GM23338 (cell line): ENCODE data around the gene DYNC1LI2. TPM values are rescaled to one million over a fixed set of nuclear protein-coding genes. Genes with fewer than 3 reads are reported as not detected.

Experiments
- ATAC-seq: fragments of 200-7000 bp; cut with Tn5 transposase; 3 replicates; pipeline ENCODE4 v1.9.1; 2020
- DNase-seq: peaks from one replicate; pipeline ENCODE4 v3.0.0-alpha.2; 2015; ENCODE audit warnings: low spot score
- H2AFZ ChIP-seq: fragments of 200-600 bp; sonication (generic); 2 replicates; pipeline ENCODE4 v1.8.0; 2016; ENCODE audit warnings: antibody characterized with exemption, mild to moderate bottlenecking, moderate library complexity
- H3F3A ChIP-seq: fragments of 200-600 bp; sonication (generic); replicated peaks from 2 replicates; pipeline ENCODE4 v1.8.0; 2017; ENCODE audit warnings: antibody characterized with exemption, mixed run types, low read depth
- H3K27ac ChIP-seq: fragments of 200-600 bp; sonication (generic); 2 replicates; pipeline ENCODE4 v1.6.1; 2016; ENCODE audit warnings: low read depth
- H3K27me3 ChIP-seq: fragments of 200-600 bp; sonication (generic); 2 replicates; pipeline ENCODE4 v1.8.0; 2016; ENCODE audit warnings: mild to moderate bottlenecking, mixed run types, moderate library complexity; ENCODE audit not compliant: insufficient read depth
- H3K36me3 ChIP-seq: fragments of 200-600 bp; sonication (generic); 2 replicates; pipeline ENCODE4 v1.8.0; 2016; ENCODE audit warnings: mild to moderate bottlenecking; ENCODE audit not compliant: insufficient read depth
- H3K4me1 ChIP-seq: fragments of 200-600 bp; sonication (generic); 2 replicates; pipeline ENCODE4 v1.8.0; 2016; ENCODE audit warnings: mild to moderate bottlenecking, moderate library complexity; ENCODE audit not compliant: insufficient read depth
- H3K4me2 ChIP-seq: fragments of 200-600 bp; sonication (generic); 2 replicates; pipeline ENCODE4 v1.7.1; 2017; ENCODE audit warnings: mixed run types
- H3K4me3 ChIP-seq: fragments of 200-600 bp; sonication (generic); 2 replicates; pipeline ENCODE4 v1.6.1; 2016; ENCODE audit warnings: mixed run types
- H3K79me2 ChIP-seq: fragments of 200-600 bp; sonication (generic); replicated peaks from 2 replicates; pipeline ENCODE4 v1.8.0; 2017; ENCODE audit warnings: mild to moderate bottlenecking; ENCODE audit not compliant: insufficient read depth
- H3K9me2 ChIP-seq: fragments of 200-600 bp; sonication (generic); 2 replicates; pipeline ENCODE4 v1.8.0; 2017; ENCODE audit not compliant: insufficient read depth
- H4K20me1 ChIP-seq: fragments of 200-600 bp; sonication (generic); replicated peaks from 2 replicates; pipeline ENCODE4 v1.8.0; 2017; ENCODE audit warnings: mild to moderate bottlenecking; ENCODE audit not compliant: insufficient read depth
- H3K27ac Mint-ChIP-seq: 2 replicates; pipeline ENCODE4 v1.8.0; 2020; ENCODE audit warnings: inconsistent platforms, mild to moderate bottlenecking, moderate library complexity, mixed read lengths
- H3K27me3 Mint-ChIP-seq: 3 replicates; pipeline ENCODE4 v1.8.0; 2022; ENCODE audit warnings: low read depth, mild to moderate bottlenecking, moderate library complexity, mixed read lengths, inconsistent platforms; ENCODE audit not compliant: insufficient read depth, poor library complexity
- H3K36me3 Mint-ChIP-seq: 3 replicates; pipeline ENCODE4 v1.8.0; 2021; ENCODE audit warnings: low read depth, mild to moderate bottlenecking, inconsistent platforms, moderate library complexity, mixed read lengths
- H3K4me1 Mint-ChIP-seq: 3 replicates; pipeline ENCODE4 v1.8.0; 2020; ENCODE audit warnings: mild to moderate bottlenecking, inconsistent platforms, mixed read lengths
- H3K4me3 Mint-ChIP-seq: 3 replicates; pipeline ENCODE4 v1.8.0; 2021; ENCODE audit warnings: moderate library complexity, mild to moderate bottlenecking, inconsistent platforms, mixed read lengths
- H3K9me3 Mint-ChIP-seq: 3 replicates; pipeline ENCODE4 v1.8.0; 2020; ENCODE audit warnings: moderate library complexity, mild to moderate bottlenecking, inconsistent platforms, mixed read lengths
- JUNB ChIP-seq: IDR thresholded peaks from one replicate; pipeline ENCODE4 v1.6.1; 2016; ENCODE audit warnings: antibody characterized with exemption; ENCODE audit not compliant: unreplicated experiment
- REST ChIP-seq: IDR thresholded peaks from one replicate; pipeline ENCODE4 v1.6.1; 2018; ENCODE audit warnings: antibody characterized with exemption; ENCODE audit not compliant: unreplicated experiment
- ZNF114 ChIP-seq: fragments of 250-450 bp; sonication (Bioruptor Pico); IDR thresholded peaks from 2 replicates; pipeline ENCODE4 v1.5.0; 2020; ENCODE audit warnings: mild to moderate bottlenecking, moderate library complexity
- polyA plus RNA-seq: library from polyadenylated mRNA; unstranded; fragments of >200 nt; fragmentation: Nextera tagmentation; extraction: Ambion mirVana; gene quantifications from 2 replicates; pipeline ENCODE4 v1.2.1, GENCODE V29; 2016
- total RNA-seq: library from RNA; depleted of rRNA; stranded (reverse); fragments of >200 nt; shearing (Covaris generic); gene quantifications from 2 replicates; pipeline ENCODE4 v1.2.3, GENCODE V29; 2014
- TF ChIP-seq, protein P1 (sequence below): IDR thresholded peaks from 2 replicates; pipeline ENCODE4 v1.6.1; 2016; ENCODE audit warnings: antibody characterized with exemption
- TF ChIP-seq, protein P2 (sequence below), 2 experiments: fragments of 200-600 bp in 1 of 2; sonication (generic) in 1 of 2; conservative IDR thresholded peaks; 2 replicates each; pipeline versions ENCODE4 v1.5.1 to v1.6.1; 2016 to 2017; ENCODE audit warnings: antibody characterized with exemption in 2 of 2, low read depth in 2 of 2, mild to moderate bottlenecking in 2 of 2, moderate library complexity in 1 of 2

DYNC1LI2 gene
- total and polyA plus RNA-seq, 2 experiments from 2014 or later = 73.9 to 85.9 TPM

DNA sequence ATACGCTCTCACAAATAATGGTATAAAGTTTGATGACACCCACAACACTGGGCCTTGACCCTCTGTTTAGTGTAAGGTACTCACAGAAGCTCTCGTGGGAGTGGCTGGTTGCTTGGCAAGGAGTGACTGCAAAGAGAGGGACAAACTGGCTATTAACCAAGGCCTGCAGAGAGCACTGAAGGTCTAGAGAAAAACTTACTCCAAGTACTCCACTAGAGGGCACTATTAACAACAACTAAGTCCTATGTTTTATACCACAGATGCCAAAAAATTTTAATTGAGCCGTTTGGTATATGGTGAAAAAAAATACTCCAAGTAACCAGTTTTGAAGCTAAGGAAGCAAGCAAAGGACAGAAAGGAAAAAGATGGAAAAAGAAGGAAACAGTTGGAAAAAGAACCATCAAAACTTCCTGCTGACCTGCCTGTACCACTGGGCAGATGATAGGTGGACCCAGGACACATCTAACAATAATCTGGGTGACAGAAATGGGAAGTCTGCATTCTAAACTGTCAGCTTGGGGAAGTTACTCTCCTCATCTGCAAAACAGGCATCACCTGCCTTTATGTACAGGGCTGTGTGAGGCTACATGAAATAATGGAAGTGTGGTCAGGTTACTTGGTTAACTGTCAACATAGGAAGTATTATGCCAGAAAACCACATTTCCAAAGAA, 23.2 kb downstream of the DYNC1LI2 start:
- peaks cover 33% of the 10 kb centered on the region for H3K4me1 Mint-ChIP-seq
- peaks cover 71% of the 10 kb centered on the region for H3K36me3 ChIP-seq

GRCh38 chr16:66720766-66721165, 30.6 kb downstream of the DYNC1LI2 start:
- no peaks in the 10 kb centered on the region for H3K27me3 ChIP-seq
- no peak overlapping the region for H3K27ac ChIP-seq
- H3K4me2 ChIP-seq = no peak overlapping the region
- Mint-ChIP-seq H3K27me3 (no peaks in the 10 kb centered on the region), H3K27ac (no peak overlapping the region), H3K4me3 (no peak overlapping the region), H3K36me3 (peaks cover 53% of the 10 kb centered on the region), H3K9me3 (no peaks in the 10 kb centered on the region), H3K4me1 (no peaks in the 10 kb centered on the region)
- no peaks in the 10 kb centered on the region for H3K9me2 ChIP-seq
- no peaks in the 10 kb centered on the region; the same call in 1 of the 2 replicates for H3K79me2 ChIP-seq
- ATAC-seq (no peak), DNase-seq (no peak)
- TF ChIP-seq REST (no peak), ZNF114 (no peak), JUNB (no peak)
- TF ChIP-seq, protein P1, sequence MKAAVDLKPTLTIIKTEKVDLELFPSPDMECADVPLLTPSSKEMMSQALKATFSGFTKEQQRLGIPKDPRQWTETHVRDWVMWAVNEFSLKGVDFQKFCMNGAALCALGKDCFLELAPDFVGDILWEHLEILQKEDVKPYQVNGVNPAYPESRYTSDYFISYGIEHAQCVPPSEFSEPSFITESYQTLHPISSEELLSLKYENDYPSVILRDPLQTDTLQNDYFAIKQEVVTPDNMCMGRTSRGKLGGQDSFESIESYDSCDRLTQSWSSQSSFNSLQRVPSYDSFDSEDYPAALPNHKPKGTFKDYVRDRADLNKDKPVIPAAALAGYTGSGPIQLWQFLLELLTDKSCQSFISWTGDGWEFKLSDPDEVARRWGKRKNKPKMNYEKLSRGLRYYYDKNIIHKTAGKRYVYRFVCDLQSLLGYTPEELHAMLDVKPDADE = no peak
- H3K4me3 ChIP-seq = no peak overlapping the region
- peaks cover 10% of the 10 kb centered on the region; the same call in 1 of the 2 replicates for H4K20me1 ChIP-seq
- H3K4me1 ChIP-seq = no peaks in the 10 kb centered on the region
- no peak overlapping the region for H2AFZ ChIP-seq
- H3F3A ChIP-seq = peaks cover 12% of the 10 kb centered on the region
- H3K36me3 ChIP-seq = peaks cover 45% of the 10 kb centered on the region

More for the DNA sequence above, 23.2 kb downstream of the DYNC1LI2 start:
- H3K4me1 ChIP-seq = peaks cover 17% of the 10 kb centered on the region
- no peak for TF ChIP-seq REST
- TF ChIP-seq, protein P2, sequence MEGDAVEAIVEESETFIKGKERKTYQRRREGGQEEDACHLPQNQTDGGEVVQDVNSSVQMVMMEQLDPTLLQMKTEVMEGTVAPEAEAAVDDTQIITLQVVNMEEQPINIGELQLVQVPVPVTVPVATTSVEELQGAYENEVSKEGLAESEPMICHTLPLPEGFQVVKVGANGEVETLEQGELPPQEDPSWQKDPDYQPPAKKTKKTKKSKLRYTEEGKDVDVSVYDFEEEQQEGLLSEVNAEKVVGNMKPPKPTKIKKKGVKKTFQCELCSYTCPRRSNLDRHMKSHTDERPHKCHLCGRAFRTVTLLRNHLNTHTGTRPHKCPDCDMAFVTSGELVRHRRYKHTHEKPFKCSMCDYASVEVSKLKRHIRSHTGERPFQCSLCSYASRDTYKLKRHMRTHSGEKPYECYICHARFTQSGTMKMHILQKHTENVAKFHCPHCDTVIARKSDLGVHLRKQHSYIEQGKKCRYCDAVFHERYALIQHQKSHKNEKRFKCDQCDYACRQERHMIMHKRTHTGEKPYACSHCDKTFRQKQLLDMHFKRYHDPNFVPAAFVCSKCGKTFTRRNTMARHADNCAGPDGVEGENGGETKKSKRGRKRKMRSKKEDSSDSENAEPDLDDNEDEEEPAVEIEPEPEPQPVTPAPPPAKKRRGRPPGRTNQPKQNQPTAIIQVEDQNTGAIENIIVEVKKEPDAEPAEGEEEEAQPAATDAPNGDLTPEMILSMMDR (conservative IDR thresholded peaks at IDR 0.05; ENCODE audit: low read depth in 2 of 2) = peak; percentile 60 to 73
- Mint-ChIP-seq H3K27ac (peak overlapping the region; percentile 91), H3K36me3 (peaks cover 98% of the 10 kb centered on the region), H3K4me3 (no peak overlapping the region; the same call in 2 of the 3 replicates), H3K27me3 (no peaks in the 10 kb centered on the region), H3K9me3 (no peaks in the 10 kb centered on the region)
- no peak overlapping the region for H2AFZ ChIP-seq
- H3K27ac ChIP-seq = peak overlapping the region; percentile 92
- H3K27me3 ChIP-seq = no peaks in the 10 kb centered on the region
- H4K20me1 ChIP-seq = 0 out of 2 replicates have a peak, but pooled peaks cover 23% of the 10 kb centered on the region
- peak; percentile 67 for ATAC-seq
- no peak overlapping the region for H3K4me3 ChIP-seq
- H3F3A ChIP-seq = peaks cover 29% of the 10 kb centered on the region
- peak; percentile 77 for DNase-seq
- H3K79me2 ChIP-seq = peaks cover 4% of the 10 kb centered on the region; the same call in 1 of the 2 replicates
- H3K9me2 ChIP-seq = no peaks in the 10 kb centered on the region
- no peak overlapping the region for H3K4me2 ChIP-seq
